HepG2 (cell line): Measurements from ENCODE around the gene LONP1. TPM values are rescaled to one million over a fixed set of nuclear protein-coding genes. Genes with fewer than 3 reads are reported as not detected.

Experiments
- ATAC-seq: fragments of 200-7000 bp; cut with Tn5 transposase; 3 replicates; pipeline ENCODE4 v1.9.1; 2020; ENCODE audit warnings: mild to moderate bottlenecking, moderate library complexity
- BruUV-seq: library from RNA; stranded (reverse); fragments of 400-500 nt; replicated peaks from 2 replicates; lab custom pipeline; 2021; lab: Mats Ljungman, UMichigan
- CTCF ChIA-PET: fragments of 300-600 bp; formaldehyde crosslinking; extraction: SDS; loops from one replicate; lab custom pipeline; 2021; ENCODE audit warnings: low total read pairs, inconsistent platforms, low intra/inter-chr PET ratio; lab: Yijun Ruan, JAX
- POLR2A ChIA-PET: fragments of 350-600 bp; sonication (Branson Sonifier 250); formaldehyde crosslinking; loops from one replicate; lab custom pipeline; 2020; ENCODE audit warnings: antibody characterized with exemption, inconsistent platforms; lab: Yijun Ruan, JAX
- DNase-seq: peaks from one replicate; pipeline ENCODE4 v3.0.0-alpha.2; 2015; ENCODE audit warnings: low spot score
- FAIRE-seq: peaks from 3 replicates; lab custom pipeline; 2011; peaks lifted over from hg19 to GRCh38; lab: Jason Lieb, UNC
- H2AFZ ChIP-seq: one replicate; pipeline ENCODE4 v1.6.1; 2011; ENCODE audit warnings: low read length, inconsistent platforms
- H3K27ac ChIP-seq: fragments of 300-600 bp; 3 replicates; pipeline ENCODE4 v1.8.0; 2011; ENCODE audit warnings: mixed run types, mild to moderate bottlenecking, mixed read lengths, low read length, inconsistent platforms; ENCODE audit not compliant: insufficient read depth; ENCODE audit errors: extremely low read length
- H3K27me3 ChIP-seq, 2 experiments: fragments of 200-600 bp in 1 of 2; 2 replicates in 1 of 2; 3 replicates in 1 of 2; pipeline versions ENCODE4 v1.6.0 to v1.8.0; 2011; ENCODE audit warnings: low read length in 2 of 2, mild to moderate bottlenecking in 2 of 2, moderate library complexity in 2 of 2, inconsistent platforms in 1 of 2; ENCODE audit not compliant: insufficient read depth in 2 of 2, control insufficient read depth in 1 of 2
- H3K36me3 ChIP-seq, 2 experiments: fragments of 200-600 bp in 1 of 2; replicated peaks in 1 of 2; 2 replicates in 1 of 2; 3 replicates in 1 of 2; pipeline versions ENCODE4 v1.5.1 to v1.8.0; 2011; ENCODE audit warnings: low read length in 2 of 2, inconsistent platforms in 1 of 2; ENCODE audit not compliant: insufficient read depth in 2 of 2, control insufficient read depth in 1 of 2
- H3K4me1 ChIP-seq: 2 replicates; pipeline ENCODE4 v1.5.1; 2012; ENCODE audit warnings: low read length, inconsistent platforms; ENCODE audit not compliant: insufficient read depth
- H3K4me2 ChIP-seq: 2 replicates; pipeline ENCODE4 v1.6.0; 2011; ENCODE audit warnings: low read depth, low read length, inconsistent platforms
- H3K4me3 ChIP-seq, 3 experiments: fragments of 200-600 bp in 1 of 3; sonication (generic), shearing (Covaris generic) in 1 of 3; replicated peaks in 1 of 3; 2 replicates each; pipeline ENCODE4 v1.5.1; 2011 to 2016; ENCODE audit warnings: low read length in 3 of 3, inconsistent platforms in 2 of 3, low read depth in 2 of 3, mild to moderate bottlenecking in 2 of 3, control low read depth in 1 of 3, mixed read lengths in 1 of 3; ENCODE audit not compliant: insufficient read depth in 1 of 3
- H3K79me2 ChIP-seq: one replicate; pipeline ENCODE4 v1.6.1; 2011; ENCODE audit warnings: low read length, inconsistent platforms; ENCODE audit not compliant: insufficient read depth
- H3K9ac ChIP-seq: 2 replicates; pipeline ENCODE4 v1.6.0; 2011; ENCODE audit warnings: mild to moderate bottlenecking, low read depth, low read length, inconsistent platforms; ENCODE audit not compliant: insufficient read depth
- H3K9me3 ChIP-seq: 2 replicates; pipeline ENCODE4 v1.5.1; 2012; ENCODE audit warnings: mild to moderate bottlenecking, low read length
- H4K20me1 ChIP-seq: 2 replicates; pipeline ENCODE4 v1.6.0; 2011; ENCODE audit warnings: inconsistent platforms, mild to moderate bottlenecking, low read length, moderate library complexity; ENCODE audit not compliant: insufficient read depth
- KDM2A ChIP-seq: sonication (generic); formaldehyde crosslinking; IDR thresholded peaks from 2 replicates; pipeline ENCODE4 v1.4.0; 2020; ENCODE audit warnings: low read depth, missing genetic modification reagents, borderline replicate concordance
- ZNF572 ChIP-seq: sonication (generic); formaldehyde crosslinking; IDR thresholded peaks from 2 replicates; pipeline ENCODE4 v1.5.1; 2020; ENCODE audit warnings: mild to moderate bottlenecking, missing genetic modification reagents
- ZNF577 ChIP-seq: sonication (generic); formaldehyde crosslinking; IDR thresholded peaks from 2 replicates; pipeline ENCODE4 v1.4.0; 2020; ENCODE audit warnings: mild to moderate bottlenecking, low read depth, missing genetic modification reagents, borderline replicate concordance
- WGBS: methylation state at CpG from one replicate; pipeline ENCODE4 v1.1.6; 2017; ENCODE audit warnings: low lambda C conversion rate; 5-methylcytosine and 5-hydroxymethylcytosine counted together
- in situ Hi-C: cut with HindIII; loops from 2 replicates; pipeline ENCODE4 v1.10.0; 2017; ENCODE audit warnings: low pct_unique_long_range_greater_than_20kb; ENCODE audit not compliant: extremely low pct_ligation_motif_present
- intact Hi-C: fragments of 100-400 bp; cut with micrococcal nuclease; formaldehyde crosslinking; loops from one replicate; pipeline ENCODE4 v1.10.0; 2022; ENCODE audit not compliant: unreplicated experiment
- polyA plus RNA-seq, 8 experiments: library from polyadenylated mRNA; depleted of rRNA in 3 of 8; stranded (reverse) in 7 of 8; unstranded in 1 of 8; fragments of >200 nt; fragmentation: Illumina TruSeq in 4 of 8; extraction: Trizol in 4 of 8; gene quantifications; 2 replicates each; pipeline versions ENCODE4 v1.2.1 to v1.2.3, GENCODE V29; 2011 to 2016; ENCODE audit warnings: low read depth in 4 of 8, missing spikeins in 1 of 8, mixed read lengths in 1 of 8; ENCODE audit not compliant: insufficient read depth in 1 of 8
- total RNA-seq, 5 experiments: library from RNA; depleted of rRNA; stranded (reverse); fragments of >200 nt; fragmentation: Illumina TruSeq; extraction: Trizol; gene quantifications; 2 replicates each; pipeline ENCODE4 v1.2.3, GENCODE V29; 2016; ENCODE audit warnings: low read depth in 1 of 5
- TF ChIP-seq, protein P1 (sequence below), 2 experiments: sonication (generic) in 1 of 2; formaldehyde crosslinking in 1 of 2; IDR thresholded peaks; 2 replicates each; pipeline versions ENCODE4 v1.4.0 to v1.6.1; 2016 to 2020; ENCODE audit warnings: borderline replicate concordance in 1 of 2, low read depth in 1 of 2, mild to moderate bottlenecking in 1 of 2, missing genetic modification reagents in 1 of 2

The LONP1 gene
- total and polyA plus RNA-seq, 2 of the 13 experiments (the other 11 are each of a cell fraction or from before 2014, with no cell fraction given) = 59.5 to 76.8 TPM

DNA sequence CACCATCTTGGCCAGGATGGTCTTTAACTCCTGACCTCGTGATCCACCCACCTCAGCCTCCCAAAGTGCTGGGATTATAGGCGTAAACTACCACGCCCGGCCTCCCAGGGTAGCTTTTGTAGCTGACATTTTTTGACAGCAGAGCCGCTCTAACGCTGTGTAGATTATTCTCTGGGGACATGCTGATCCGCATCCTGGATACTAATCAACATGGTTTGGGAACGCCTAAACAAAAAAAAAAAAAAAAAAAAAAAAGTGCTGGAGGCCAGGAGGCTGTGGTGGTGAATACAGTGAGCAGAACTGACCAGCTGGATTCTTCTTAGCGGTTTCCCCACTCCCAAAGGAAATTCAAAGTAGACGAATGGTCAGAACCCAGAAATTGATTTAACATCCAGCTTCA is 5.1 kb downstream of the LONP1 start:
- ChIA-PET CTCF (no interaction called here), POLR2A (interaction anchor here (1.5 to 3.4 kb wide), 2 partner anchors 23 to 25 kb away, joined by 7 to 13 read pairs; partner anchors contain the start of gene RPL36)
- BruUV-seq = no TSS peak
- TF ChIP-seq, protein P1, sequence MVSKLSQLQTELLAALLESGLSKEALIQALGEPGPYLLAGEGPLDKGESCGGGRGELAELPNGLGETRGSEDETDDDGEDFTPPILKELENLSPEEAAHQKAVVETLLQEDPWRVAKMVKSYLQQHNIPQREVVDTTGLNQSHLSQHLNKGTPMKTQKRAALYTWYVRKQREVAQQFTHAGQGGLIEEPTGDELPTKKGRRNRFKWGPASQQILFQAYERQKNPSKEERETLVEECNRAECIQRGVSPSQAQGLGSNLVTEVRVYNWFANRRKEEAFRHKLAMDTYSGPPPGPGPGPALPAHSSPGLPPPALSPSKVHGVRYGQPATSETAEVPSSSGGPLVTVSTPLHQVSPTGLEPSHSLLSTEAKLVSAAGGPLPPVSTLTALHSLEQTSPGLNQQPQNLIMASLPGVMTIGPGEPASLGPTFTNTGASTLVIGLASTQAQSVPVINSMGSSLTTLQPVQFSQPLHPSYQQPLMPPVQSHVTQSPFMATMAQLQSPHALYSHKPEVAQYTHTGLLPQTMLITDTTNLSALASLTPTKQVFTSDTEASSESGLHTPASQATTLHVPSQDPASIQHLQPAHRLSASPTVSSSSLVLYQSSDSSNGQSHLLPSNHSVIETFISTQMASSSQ (IDR thresholded peaks at IDR 0.05; ENCODE audit: low read depth) = no peak
- TF ChIP-seq, protein P1 (CRISPR knock-in tag; IDR thresholded peaks at IDR 0.05; ENCODE audit: borderline replicate concordance) = no peak
- TF ChIP-seq KDM2A (CRISPR knock-in tag) (no peak), ZNF577 (CRISPR knock-in tag) (no peak), ZNF572 (no peak)
- no peak overlapping the region for H2AFZ ChIP-seq
- DNase-seq = no peak
- no peak for FAIRE-seq
- in situ Hi-C loops (no loop called here), intact Hi-C loops (no loop called here)
- WGBS = 97% methylated on average over 10 of the region's 10 CpGs
- H3K9ac ChIP-seq = no peak overlapping the region
- H3K27ac ChIP-seq = no peak overlapping the region
- no peak overlapping the region for H3K4me3 ChIP-seq
- no peak overlapping the region for H3K4me2 ChIP-seq
- H3K9me3 ChIP-seq = no peaks in the 10 kb centered on the region
- H3K36me3 ChIP-seq = peaks cover 29 to 64% of the 10 kb centered on the region in 2 experiments
- no peak for ATAC-seq
- H3K27me3 ChIP-seq = no peaks in the 10 kb centered on the region; a peak in 1 of 5 replicates
- peaks cover 24% of the 10 kb centered on the region for H4K20me1 ChIP-seq
- peaks cover 38% of the 10 kb centered on the region for H3K4me1 ChIP-seq
- peaks cover 47% of the 10 kb centered on the region for H3K79me2 ChIP-seq
